Upper lobe of left lung (tissue), 6 donors: Measurements from ENCODE around the gene ATG7. TPM values are rescaled to one million over a fixed set of nuclear protein-coding genes. Genes with fewer than 3 reads are reported as not detected.
A peak's percentile ranks its signal among the peaks of the same experiment; 100 is the strongest.
"Not testable (repeated sequence)": the region's sequence is repeated elsewhere in the genome, so short reads cannot be mapped to it uniquely, and the experiment has no call there.

Experiments used
- ATAC-seq, 2 donors: fragments of 200-7000 bp; cut with Tn5 transposase; one replicate each; pipeline ENCODE4 v1.9.1; 2022; ENCODE audit warnings: mild to moderate bottlenecking in 2 of 2, moderate library complexity in 2 of 2; ENCODE audit not compliant: low FRiP score in 2 of 2
- DNase-seq, 2 donors: peaks; one replicate each; pipeline ENCODE4 v3.0.0-alpha.2; 2019 to 2020
- H3K27ac ChIP-seq, 4 donors: fragments of 200-600 bp; sonication (generic); one replicate each; pipeline ENCODE4 v1.5.1; 2016 to 2019
- H3K27me3 ChIP-seq, 4 donors: fragments of 200-600 bp; sonication (generic); one replicate each; pipeline ENCODE4 v1.5.1; 2017 to 2019
- H3K36me3 ChIP-seq, 4 donors: fragments of 200-600 bp; sonication (generic); one replicate each; pipeline ENCODE4 v1.5.1; 2016 to 2019
- H3K4me1 ChIP-seq, 4 donors: fragments of 200-600 bp; sonication (generic); one replicate each; pipeline ENCODE4 v1.5.1; 2018 to 2019
- H3K4me3 ChIP-seq, 4 donors: fragments of 200-600 bp; sonication (generic); one replicate each; pipeline ENCODE4 v1.5.1; 2017 to 2019; ENCODE audit warnings: mild to moderate bottlenecking in 2 of 4, moderate library complexity in 1 of 4
- H3K9me3 ChIP-seq, 4 donors: fragments of 200-600 bp; sonication (generic); one replicate each; pipeline ENCODE4 v1.5.1; 2018 to 2019
- EP300 ChIP-seq, 4 donors: sonication (generic); formaldehyde crosslinking; IDR thresholded peaks; one replicate each; pipeline ENCODE4 v1.5.1; 2017; ENCODE audit warnings: antibody characterized with exemption in 4 of 4, control low read depth in 2 of 4
- POLR2A ChIP-seq, 4 donors: fragments of 450-650 bp; IDR thresholded peaks; one replicate each; pipeline ENCODE4 v1.5.1; 2016 to 2017; ENCODE audit warnings: antibody characterized with exemption in 4 of 4, mild to moderate bottlenecking in 2 of 4
- POLR2AphosphoS5 ChIP-seq, 2 donors: sonication (generic); formaldehyde crosslinking; IDR thresholded peaks; one replicate each; pipeline ENCODE4 v1.5.1; 2017; ENCODE audit warnings: antibody characterized with exemption in 2 of 2
- WGBS, 2 donors: methylation state at CpG; one replicate each; pipeline ENCODE4 v1.1.5; 2017 to 2018; 5-methylcytosine and 5-hydroxymethylcytosine counted together
- total RNA-seq, 6 donors: library from RNA; depleted of rRNA in 4 of 6; stranded (reverse); fragments of >200 nt in 4 of 6; gene quantifications; one replicate each; pipeline versions ENCODE4 v1.1.0 to v1.2.1, GENCODE V29; 2016 to 2021
- TF ChIP-seq, protein P1 (sequence below), 6 experiments: fragments of 450-650 bp in 4 of 6; fragments of 200-600 bp in 2 of 6; sonication (generic) in 2 of 6; IDR thresholded peaks; one replicate each; pipeline ENCODE4 v1.5.1; 2016 to 2019; ENCODE audit warnings: antibody characterized with exemption in 6 of 6
- donor health status: DM: no; HTN: no; CAD: no; lungs with moderate emphysema.
- donor health status: DM: no; HTN: yes; CAD: no; lungs with severe emphysema.

The ATG7 gene
- total RNA-seq, 6 donors from 2014 or later = 52.4 to 195 (median 74.1) TPM

DNA sequence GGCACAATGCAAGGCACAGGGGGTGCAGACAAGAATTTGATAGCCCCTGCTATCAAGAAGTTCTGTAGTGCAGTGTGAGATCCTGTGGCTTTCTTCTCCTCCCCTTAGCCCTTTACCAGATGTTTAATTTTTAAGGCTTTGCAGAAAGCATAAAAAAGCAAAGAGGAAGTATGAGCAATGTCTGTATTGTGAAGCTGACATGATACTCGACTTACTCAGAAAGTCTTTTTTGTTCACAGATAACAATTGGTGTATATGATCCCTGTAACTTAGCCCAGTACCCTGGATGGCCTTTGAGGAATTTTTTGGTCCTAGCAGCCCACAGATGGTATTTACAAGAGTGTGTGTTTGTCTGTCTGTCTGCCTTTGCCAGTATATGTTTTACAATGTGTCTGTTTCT lies 58.9 kb downstream of the ATG7 start:
- WGBS, 2 donors = 30 to 33% methylated on average over 1 of the region's 1 CpG

DNA sequence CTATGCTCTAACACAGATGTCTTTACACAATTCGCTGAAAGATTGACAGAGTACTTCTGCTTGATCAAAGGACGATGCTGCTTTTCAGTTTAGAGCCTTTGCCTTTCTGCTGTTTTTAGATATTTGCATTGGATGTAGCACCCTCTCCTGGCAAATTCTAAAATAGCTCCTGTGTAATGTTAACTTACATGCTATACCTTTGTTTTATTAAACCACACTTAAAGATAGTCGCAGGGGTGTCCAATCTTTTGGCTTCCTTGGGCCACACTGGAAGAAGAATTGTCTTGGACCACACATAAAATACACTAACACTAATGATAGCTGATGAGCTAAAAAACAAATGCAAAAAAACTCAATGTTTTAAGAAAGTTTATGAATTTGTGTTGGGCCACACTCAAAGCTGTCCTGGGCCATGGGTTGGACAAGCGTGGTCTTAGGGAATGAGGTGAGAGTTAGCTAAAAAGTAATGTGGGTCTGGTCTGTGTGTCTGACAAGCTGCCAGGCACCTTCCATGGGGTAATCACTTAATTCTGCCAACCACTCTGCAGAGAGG lies 62.9 kb downstream of the ATG7 start:
- H3K4me3 ChIP-seq = no peak overlapping the region
- ATAC-seq (peak in 1 of 2 donors; percentile 85), DNase-seq (no peak)
- no peaks in the 10 kb centered on the region for H3K4me1 ChIP-seq
- no peaks in the 10 kb centered on the region for H3K9me3 ChIP-seq
- WGBS, 2 donors = 36 to 48% methylated on average over 4 of the region's 4 CpGs
- H3K27me3 ChIP-seq = no peaks in the 10 kb centered on the region
- no peak overlapping the region for H3K27ac ChIP-seq
- H3K36me3 ChIP-seq = peaks cover 0 to 19% (median 6%) of the 10 kb centered on the region in 4 donors
- TF ChIP-seq, protein P1, sequence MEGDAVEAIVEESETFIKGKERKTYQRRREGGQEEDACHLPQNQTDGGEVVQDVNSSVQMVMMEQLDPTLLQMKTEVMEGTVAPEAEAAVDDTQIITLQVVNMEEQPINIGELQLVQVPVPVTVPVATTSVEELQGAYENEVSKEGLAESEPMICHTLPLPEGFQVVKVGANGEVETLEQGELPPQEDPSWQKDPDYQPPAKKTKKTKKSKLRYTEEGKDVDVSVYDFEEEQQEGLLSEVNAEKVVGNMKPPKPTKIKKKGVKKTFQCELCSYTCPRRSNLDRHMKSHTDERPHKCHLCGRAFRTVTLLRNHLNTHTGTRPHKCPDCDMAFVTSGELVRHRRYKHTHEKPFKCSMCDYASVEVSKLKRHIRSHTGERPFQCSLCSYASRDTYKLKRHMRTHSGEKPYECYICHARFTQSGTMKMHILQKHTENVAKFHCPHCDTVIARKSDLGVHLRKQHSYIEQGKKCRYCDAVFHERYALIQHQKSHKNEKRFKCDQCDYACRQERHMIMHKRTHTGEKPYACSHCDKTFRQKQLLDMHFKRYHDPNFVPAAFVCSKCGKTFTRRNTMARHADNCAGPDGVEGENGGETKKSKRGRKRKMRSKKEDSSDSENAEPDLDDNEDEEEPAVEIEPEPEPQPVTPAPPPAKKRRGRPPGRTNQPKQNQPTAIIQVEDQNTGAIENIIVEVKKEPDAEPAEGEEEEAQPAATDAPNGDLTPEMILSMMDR (IDR thresholded peaks at IDR 0.05) = peak; percentile 29 to 74 (median 68)
- TF ChIP-seq POLR2A (IDR thresholded peaks at IDR 0.05) = no peak

More for the DNA sequence above, 58.9 kb downstream of the ATG7 start:
- ATAC-seq = no peak
- no peak for TF ChIP-seq POLR2A (IDR thresholded peaks at IDR 0.05)
- no peak for TF ChIP-seq EP300 (IDR thresholded peaks at IDR 0.05)
- TF ChIP-seq, protein P1 (IDR thresholded peaks at IDR 0.05) = no peak
- no peak for TF ChIP-seq POLR2AphosphoS5 (IDR thresholded peaks at IDR 0.05)
- no peak for DNase-seq
- H3K27me3 ChIP-seq = no peaks in the 10 kb centered on the region
- H3K36me3 ChIP-seq = peaks cover 0 to 46% (median 15%) of the 10 kb centered on the region in 4 donors
- H3K4me1 ChIP-seq = no peaks in the 10 kb centered on the region
- H3K9me3 ChIP-seq = no peaks in the 10 kb centered on the region
- H3K4me3 ChIP-seq = no peak overlapping the region
- H3K27ac ChIP-seq = no peak overlapping the region

DNA sequence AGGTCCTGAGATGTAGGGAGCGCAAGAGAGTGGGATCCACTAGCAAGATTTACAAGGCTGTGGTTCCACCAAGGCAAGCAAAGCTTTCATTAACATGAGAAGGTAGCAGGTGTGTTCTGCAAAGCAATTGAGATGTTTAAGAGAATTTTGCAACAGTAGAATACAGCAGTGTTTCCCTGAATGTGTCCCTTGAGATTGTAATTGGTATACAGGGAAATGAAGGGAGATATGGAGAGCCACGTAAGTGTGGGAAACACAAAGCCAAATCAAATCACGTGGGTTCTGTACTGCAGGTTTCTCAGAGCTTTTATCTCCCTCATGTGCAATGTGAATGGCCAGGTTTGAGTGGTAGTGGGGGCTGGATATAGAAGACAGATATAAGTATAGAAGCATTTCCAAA lies 67.3 kb downstream of the ATG7 start:
- Histone ChIP-seq H3K4me1 (no peaks in the 10 kb centered on the region), H3K9me3 (no peaks in the 10 kb centered on the region), H3K4me3 (no peak overlapping the region), H3K36me3 (peaks cover 0 to 22% (median 8%) of the 10 kb centered on the region in 4 donors), H3K27me3 (no peaks in the 10 kb centered on the region), H3K27ac (no peak overlapping the region)
- no peak for DNase-seq
- no peak for ATAC-seq
- TF ChIP-seq POLR2AphosphoS5 (IDR thresholded peaks at IDR 0.05) (no peak), POLR2A (IDR thresholded peaks at IDR 0.05) (no peak), EP300 (IDR thresholded peaks at IDR 0.05) (no peak)
- TF ChIP-seq, protein P1 (IDR thresholded peaks at IDR 0.05) = no peak
- 91 to 92% methylated on average over 3 of the region's 3 CpGs for WGBS, 2 donors

DNA sequence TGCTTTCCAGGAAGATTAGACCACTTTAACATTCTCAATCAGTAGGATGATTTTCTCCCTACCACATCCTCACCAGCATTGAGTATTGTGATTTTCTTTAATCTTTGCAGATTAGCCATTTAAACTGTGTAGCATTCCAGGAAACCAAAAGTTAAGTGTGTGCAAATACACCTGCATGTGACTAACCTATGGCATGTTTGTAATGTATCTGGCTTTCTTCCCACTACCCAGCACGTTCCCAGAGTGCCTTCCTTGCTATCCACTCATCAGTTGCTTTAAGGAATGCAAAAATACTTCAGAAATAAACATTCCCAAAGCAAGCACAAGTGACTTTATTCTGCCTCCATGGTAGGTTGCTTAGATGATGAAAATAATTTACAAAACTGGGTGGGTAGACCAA lies 74.2 kb downstream of the ATG7 start:
- ATAC-seq (no peak), DNase-seq (no peak)
- Histone ChIP-seq H3K4me1 (no peaks in the 10 kb centered on the region), H3K36me3 (peaks cover 0 to 59% (median 17%) of the 10 kb centered on the region in 4 donors), H3K9me3 (no peaks in the 10 kb centered on the region), H3K27ac (no peak overlapping the region), H3K4me3 (no peak overlapping the region), H3K27me3 (no peaks in the 10 kb centered on the region)
- WGBS, 2 donors = 42 to 64% methylated on average over 1 of the region's 1 CpG
- TF ChIP-seq, protein P1 (IDR thresholded peaks at IDR 0.05) = no peak
- TF ChIP-seq POLR2A (IDR thresholded peaks at IDR 0.05) (no peak), POLR2AphosphoS5 (IDR thresholded peaks at IDR 0.05) (no peak), EP300 (IDR thresholded peaks at IDR 0.05) (no peak)

DNA sequence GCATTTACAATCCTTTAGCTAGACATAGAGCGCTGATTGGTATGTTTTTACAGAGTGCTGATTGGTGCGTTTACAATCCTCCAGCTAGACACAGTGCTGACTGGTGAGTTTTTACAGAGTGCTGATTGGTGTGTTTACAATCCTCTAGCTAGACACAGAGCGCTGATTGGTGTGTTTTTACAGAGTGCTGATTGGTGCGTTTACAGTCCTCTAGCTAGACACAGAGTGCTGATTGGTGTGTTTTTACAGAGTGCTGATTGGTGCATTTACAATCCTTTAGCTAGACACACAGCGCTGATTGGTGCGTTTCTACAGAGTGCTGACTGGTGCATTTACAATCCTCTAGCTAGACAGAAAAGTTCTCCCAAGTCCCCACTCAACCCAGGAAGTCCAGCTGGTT lies 76.7 kb downstream of the ATG7 start:
- not testable (repeated sequence) for H3K9me3 ChIP-seq, H3K27me3 ChIP-seq, DNase-seq, H3K27ac ChIP-seq, ATAC-seq, H3K4me3 ChIP-seq, H3K4me1 ChIP-seq
- 99% methylated on average over 6 of the region's 6 CpGs for WGBS, 2 donors
- H3K36me3 ChIP-seq = peaks cover 0 to 66% (median 14%) of the 10 kb centered on the region in 4 donors
